Activated CD8-positive, alpha-beta T cell treated with anti-CD3 and anti-CD28 coated beads, Interleukin-2, amount 10 ng/mL, durations not matched to agents 7 days and 5 days (primary cell): ENCODE results near the gene KCNMA1. TPM values are rescaled to one million over a fixed set of nuclear protein-coding genes. Genes with fewer than 3 reads are reported as not detected.

ENCODE experiments used
- ATAC-seq: fragments of 150-1000 bp; cut with Tn5 transposase; one replicate; pipeline ENCODE4 v1.10.0; 2021; ENCODE audit warnings: moderate library complexity
- CTCF ChIA-PET: fragments of 350-600 bp; sonication (Branson Sonifier 250); formaldehyde crosslinking; loops from one replicate; lab custom pipeline; 2021; ENCODE audit warnings: antibody characterized with exemption; lab: Charles Lee
- POLR2A ChIA-PET: fragments of 350-600 bp; sonication (Branson Sonifier 250); formaldehyde crosslinking; loops from one replicate; lab custom pipeline; 2021; ENCODE audit warnings: antibody characterized with exemption; lab: Charles Lee
- DNase-seq: peaks from one replicate; pipeline ENCODE4 v3.0.0-alpha.2; 2020
- H3K27ac Mint-ChIP-seq: one replicate; pipeline ENCODE4 v1.8.0; 2021; ENCODE audit warnings: mild to moderate bottlenecking, mixed read lengths
- H3K27me3 Mint-ChIP-seq: one replicate; pipeline ENCODE4 v1.8.0; 2021; ENCODE audit warnings: low read depth, mixed read lengths
- H3K36me3 Mint-ChIP-seq: one replicate; pipeline ENCODE4 v1.8.0; 2021; ENCODE audit warnings: low read depth, mixed read lengths
- H3K4me1 Mint-ChIP-seq: one replicate; pipeline ENCODE4 v1.8.0; 2021; ENCODE audit warnings: low read depth, mixed read lengths
- H3K4me3 Mint-ChIP-seq: one replicate; pipeline ENCODE4 v1.8.0; 2021; ENCODE audit warnings: mild to moderate bottlenecking, mixed read lengths
- H3K9me3 Mint-ChIP-seq: one replicate; pipeline ENCODE4 v1.8.0; 2022; ENCODE audit warnings: mixed read lengths; ENCODE audit not compliant: insufficient read depth
- total RNA-seq, 2 experiments: library from RNA; stranded (reverse); gene quantifications; one replicate each; pipeline ENCODE4 v1.2.3, GENCODE V29; 2021

The KCNMA1 gene
- total RNA-seq, 2 experiments from 2014 or later: 0.16 TPM

DNA sequence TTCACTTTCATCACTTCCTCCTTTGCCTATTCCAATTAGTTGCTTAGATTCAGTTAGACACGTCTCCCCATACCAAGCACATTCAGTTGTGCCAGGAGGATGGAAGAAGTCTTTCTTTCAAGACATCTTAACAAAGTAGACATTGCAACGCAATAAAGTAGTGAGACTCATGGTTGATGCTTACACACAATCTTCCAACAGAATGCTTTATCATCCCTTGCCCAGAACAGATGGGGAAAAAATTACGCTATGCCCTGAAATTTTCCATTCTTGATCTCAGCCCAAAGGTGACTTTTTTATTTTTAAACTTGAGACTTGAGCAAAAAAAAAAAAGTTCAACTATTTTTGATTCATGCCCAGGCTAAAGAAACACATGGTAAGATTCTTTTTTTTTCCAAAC, 74.9 kb downstream of the KCNMA1 start:
- H3K4me3 Mint-ChIP-seq: no peak overlapping the region
- H3K9me3 Mint-ChIP-seq: no peaks in the 10 kb centered on the region
- DNase-seq: no peak
- no peak for ATAC-seq
- no peak overlapping the region for H3K27ac Mint-ChIP-seq
- CTCF ChIA-PET: no interaction called here
- peaks cover 36% of the 10 kb centered on the region for H3K27me3 Mint-ChIP-seq
- no peaks in the 10 kb centered on the region for H3K36me3 Mint-ChIP-seq
- POLR2A ChIA-PET: no interaction called here
- H3K4me1 Mint-ChIP-seq: no peaks in the 10 kb centered on the region

GRCh38 chr10:77561991-77562390, 75.6 kb downstream of the KCNMA1 start:
- no peak overlapping the region for H3K4me3 Mint-ChIP-seq
- no peak for ATAC-seq
- H3K9me3 Mint-ChIP-seq: no peaks in the 10 kb centered on the region

GRCh38 chr10:77560471-77560870, 77.1 kb downstream of the KCNMA1 start:
- ChIA-PET CTCF (interaction anchor here (0.6 kb wide), 1 partner anchor 39 kb away, joined by 3 read pairs; no protein-coding TSS in a partner anchor), POLR2A (no interaction called here)
- DNase-seq (no peak), ATAC-seq (no peak)
- Mint-ChIP-seq H3K27ac (no peak overlapping the region), H3K27me3 (peaks cover 29% of the 10 kb centered on the region), H3K9me3 (no peaks in the 10 kb centered on the region), H3K36me3 (no peaks in the 10 kb centered on the region), H3K4me3 (no peak overlapping the region), H3K4me1 (peaks cover 3% of the 10 kb centered on the region)

More at GRCh38 chr10:77561991-77562390, 75.6 kb downstream of the KCNMA1 start:
- DNase-seq: no peak
- POLR2A ChIA-PET: no interaction called here
- no peaks in the 10 kb centered on the region for H3K36me3 Mint-ChIP-seq
- CTCF ChIA-PET: no interaction called here
- H3K4me1 Mint-ChIP-seq: no peaks in the 10 kb centered on the region
- no peak overlapping the region for H3K27ac Mint-ChIP-seq
- peaks cover 34% of the 10 kb centered on the region for H3K27me3 Mint-ChIP-seq

DNA sequence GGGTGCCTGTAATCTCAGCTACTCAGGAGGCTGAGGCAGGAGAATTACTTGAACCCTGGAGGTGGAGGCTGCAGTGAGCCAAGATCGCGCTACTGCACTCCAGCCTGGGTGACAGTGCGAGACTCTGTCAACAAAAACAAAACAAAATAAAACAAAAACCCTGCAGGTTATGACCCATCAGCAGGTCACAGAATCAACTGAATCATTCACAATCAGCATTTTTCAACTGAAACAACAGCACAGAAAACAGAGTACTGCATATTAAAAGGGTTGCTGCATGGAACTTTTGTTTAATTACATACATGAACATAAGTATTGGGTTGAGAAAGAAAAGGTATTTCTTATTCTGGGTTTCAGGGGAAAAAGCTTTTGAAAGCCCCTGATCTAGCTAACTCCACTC, 77.6 kb downstream of the KCNMA1 start:
- no peaks in the 10 kb centered on the region for H3K9me3 Mint-ChIP-seq
- ChIA-PET POLR2A (no interaction called here), CTCF (interaction anchor here (0.6 kb wide), 1 partner anchor 40 kb away, joined by 3 read pairs; no protein-coding TSS in a partner anchor)
- ATAC-seq (no peak), DNase-seq (no peak)
- no peak overlapping the region for H3K27ac Mint-ChIP-seq
- no peaks in the 10 kb centered on the region for H3K36me3 Mint-ChIP-seq
- H3K4me1 Mint-ChIP-seq: peaks cover 7% of the 10 kb centered on the region
- no peak overlapping the region for H3K4me3 Mint-ChIP-seq
- peaks cover 28% of the 10 kb centered on the region for H3K27me3 Mint-ChIP-seq

- H3K9me3 Mint-ChIP-seq: no peaks in the 10 kb centered on the region
- H3K4me1 Mint-ChIP-seq: peaks cover 25% of the 10 kb centered on the region
- no peak overlapping the region for H3K4me3 Mint-ChIP-seq
- H3K27ac Mint-ChIP-seq: no peak overlapping the region
- ChIA-PET POLR2A (no interaction called here), CTCF (no interaction called here)
- H3K27me3 Mint-ChIP-seq: peaks cover 15% of the 10 kb centered on the region
- no peak for DNase-seq
- no peaks in the 10 kb centered on the region for H3K36me3 Mint-ChIP-seq
- ATAC-seq: no peak
Measured at GRCh38 chr10:77556990-77557601, 80.5 kb downstream of the KCNMA1 start.

DNA sequence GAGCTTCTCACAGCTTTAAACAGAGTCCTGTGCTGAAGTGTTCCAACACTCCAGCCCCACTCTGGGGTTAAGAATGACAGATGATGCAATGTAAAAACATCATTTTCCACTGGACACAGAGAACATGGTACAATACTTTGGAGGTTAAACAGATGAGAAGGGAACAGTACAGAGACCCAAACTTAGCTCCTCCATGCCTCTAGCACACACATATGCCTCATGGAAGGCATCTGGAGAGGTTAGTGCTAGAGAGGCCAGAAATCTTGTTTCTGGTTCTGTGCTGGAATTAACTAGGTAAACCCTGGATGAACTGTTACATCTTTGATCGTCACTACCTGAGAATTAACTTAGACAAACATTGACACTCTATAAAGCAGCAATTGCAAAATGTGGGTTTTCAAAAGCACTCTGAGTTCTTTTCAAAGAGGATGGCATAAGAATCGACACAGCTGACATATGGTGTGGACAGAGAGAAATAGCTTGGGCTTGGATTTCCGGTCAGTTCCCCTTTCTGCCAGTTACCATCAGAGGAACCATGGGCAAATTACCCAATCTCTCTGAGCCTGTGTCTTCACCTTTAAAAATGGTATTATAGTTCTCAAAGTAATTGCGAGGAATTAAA, 81.9 kb downstream of the KCNMA1 start:
- ChIA-PET POLR2A (no interaction called here), CTCF (interaction anchor here (1.2 to 1.6 kb wide), 2 partner anchors 54 to 86 kb away, joined by 3 to 4 read pairs; no protein-coding TSS in a partner anchor)

DNA sequence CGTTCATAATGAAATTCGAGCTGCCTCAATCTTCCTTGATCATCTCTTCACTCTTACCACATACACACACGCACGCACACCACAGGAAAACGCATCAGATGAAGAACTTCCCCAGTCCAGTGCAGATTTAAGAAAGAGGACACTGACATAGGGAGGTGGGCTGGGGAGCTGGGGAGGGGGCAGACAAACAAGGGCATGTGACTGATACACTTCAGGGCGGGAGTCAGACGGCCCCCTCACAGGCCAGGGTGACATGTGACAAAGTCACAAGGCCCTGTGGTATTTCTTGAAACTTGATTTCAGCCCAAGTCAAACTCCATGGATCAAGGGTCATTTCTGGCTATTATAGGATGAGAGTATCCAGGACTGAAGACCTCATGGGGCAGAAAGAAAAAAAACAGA, 82.6 kb downstream of the KCNMA1 start:
- DNase-seq (peak; percentile 38), ATAC-seq (peak; percentile 36)
- Mint-ChIP-seq H3K9me3 (no peaks in the 10 kb centered on the region), H3K27ac (peak overlapping the region; percentile 41), H3K36me3 (no peaks in the 10 kb centered on the region), H3K4me3 (no peak overlapping the region), H3K4me1 (peaks cover 25% of the 10 kb centered on the region), H3K27me3 (peaks cover 11% of the 10 kb centered on the region)
- ChIA-PET CTCF (interaction anchor here (1.2 to 1.6 kb wide), 2 partner anchors 55 to 86 kb away, joined by 3 to 4 read pairs; no protein-coding TSS in a partner anchor), POLR2A (no interaction called here)

More for the DNA sequence above, 81.9 kb downstream of the KCNMA1 start:
- no peak for ATAC-seq
- no peak overlapping the region for H3K27ac Mint-ChIP-seq
- DNase-seq: no peak
- H3K9me3 Mint-ChIP-seq: no peaks in the 10 kb centered on the region
- peaks cover 25% of the 10 kb centered on the region for H3K4me1 Mint-ChIP-seq
- no peaks in the 10 kb centered on the region for H3K36me3 Mint-ChIP-seq
- H3K27me3 Mint-ChIP-seq: peaks cover 9% of the 10 kb centered on the region
- H3K4me3 Mint-ChIP-seq: no peak overlapping the region

GRCh38 chr10:77553966-77554365, 83.6 kb downstream of the KCNMA1 start:
- CTCF ChIA-PET: no interaction called here
- ATAC-seq: no peak
- no peak for DNase-seq
- peaks cover 13% of the 10 kb centered on the region for H3K27me3 Mint-ChIP-seq
- peaks cover 25% of the 10 kb centered on the region for H3K4me1 Mint-ChIP-seq
- H3K27ac Mint-ChIP-seq: no peak overlapping the region
- POLR2A ChIA-PET: no interaction called here
- H3K36me3 Mint-ChIP-seq: no peaks in the 10 kb centered on the region
- H3K4me3 Mint-ChIP-seq: no peak overlapping the region
- no peaks in the 10 kb centered on the region for H3K9me3 Mint-ChIP-seq

- peaks cover 13% of the 10 kb centered on the region for H3K27me3 Mint-ChIP-seq
- H3K4me3 Mint-ChIP-seq: no peak overlapping the region
- CTCF ChIA-PET: no interaction called here
- no peak overlapping the region for H3K27ac Mint-ChIP-seq
- no peaks in the 10 kb centered on the region for H3K9me3 Mint-ChIP-seq
- H3K4me1 Mint-ChIP-seq: peaks cover 25% of the 10 kb centered on the region
- ATAC-seq (no peak), DNase-seq (no peak)
- POLR2A ChIA-PET: no interaction called here
- no peaks in the 10 kb centered on the region for H3K36me3 Mint-ChIP-seq
Measured at GRCh38 chr10:77553311-77553710, 84.3 kb downstream of the KCNMA1 start.

- H3K27me3 Mint-ChIP-seq: peaks cover 13% of the 10 kb centered on the region
- H3K4me3 Mint-ChIP-seq: no peak overlapping the region
- ChIA-PET POLR2A (no interaction called here), CTCF (interaction anchor here (1.1 kb wide), 1 partner anchor 83 kb away, joined by 3 read pairs; no protein-coding TSS in a partner anchor)
- no peaks in the 10 kb centered on the region for H3K9me3 Mint-ChIP-seq
- H3K36me3 Mint-ChIP-seq: no peaks in the 10 kb centered on the region
- ATAC-seq (no peak), DNase-seq (no peak)
- peaks cover 25% of the 10 kb centered on the region for H3K4me1 Mint-ChIP-seq
- H3K27ac Mint-ChIP-seq: no peak overlapping the region
Measured at GRCh38 chr10:77552252-77552651, 85.4 kb downstream of the KCNMA1 start.

DNA sequence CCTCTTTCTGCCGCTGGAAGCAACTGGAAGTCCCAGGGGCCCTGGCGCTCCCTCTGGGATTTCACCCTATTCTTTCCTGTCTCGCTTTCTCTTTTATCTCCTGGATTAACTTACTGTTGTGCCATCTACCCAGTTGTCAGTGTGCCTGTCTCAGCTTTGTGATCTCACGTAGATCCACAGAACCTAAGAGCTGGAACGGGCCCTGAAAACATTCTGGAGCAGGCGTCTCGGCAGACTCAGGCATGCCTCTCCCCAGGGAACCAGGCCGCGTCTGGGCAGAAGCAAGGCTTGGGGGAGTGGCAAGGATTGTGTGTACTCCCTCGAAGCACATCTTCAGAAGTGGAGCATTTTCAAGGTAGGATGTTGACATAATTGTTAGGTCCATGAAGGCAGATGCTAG, 87.2 kb downstream of the KCNMA1 start:
- ATAC-seq (no peak), DNase-seq (no peak)
- POLR2A ChIA-PET: no interaction called here
- peaks cover 21% of the 10 kb centered on the region for H3K4me1 Mint-ChIP-seq
- no peaks in the 10 kb centered on the region for H3K9me3 Mint-ChIP-seq
- no peaks in the 10 kb centered on the region for H3K36me3 Mint-ChIP-seq
- peaks cover 10% of the 10 kb centered on the region for H3K27me3 Mint-ChIP-seq
- no peak overlapping the region for H3K27ac Mint-ChIP-seq
- CTCF ChIA-PET: no interaction called here
- no peak overlapping the region for H3K4me3 Mint-ChIP-seq

GRCh38 chr10:77548671-77549070, 88.9 kb downstream of the KCNMA1 start:
- H3K27ac Mint-ChIP-seq: no peak overlapping the region
- ChIA-PET CTCF (no interaction called here), POLR2A (no interaction called here)

More at GRCh38 chr10:77548671-77549070, 88.9 kb downstream of the KCNMA1 start:
- H3K27me3 Mint-ChIP-seq: peaks cover 13% of the 10 kb centered on the region
- no peaks in the 10 kb centered on the region for H3K36me3 Mint-ChIP-seq
- H3K9me3 Mint-ChIP-seq: no peaks in the 10 kb centered on the region
- ATAC-seq (no peak), DNase-seq (no peak)
- peaks cover 9% of the 10 kb centered on the region for H3K4me1 Mint-ChIP-seq
- no peak overlapping the region for H3K4me3 Mint-ChIP-seq
